HG02759 (cell line): ENCODE measurements around the gene EGFR.
A peak's percentile ranks its signal among the peaks of the same experiment; 100 is the strongest.

Experiments used
- ATAC-seq: cut with Tn5 transposase; IDR thresholded peaks from one replicate; pipeline ENCODE4 v1.9.1; 2021; ENCODE audit warnings: mild to moderate bottlenecking, moderate library complexity; ENCODE audit not compliant: unreplicated experiment

EGFR gene

GRCh38 chr7:55060636-55061022, 41.8 kb downstream of the EGFR start:
- ATAC-seq, result no peak

GRCh38 chr7:55061726-55062499, 43.1 kb downstream of the EGFR start:
- ATAC-seq, result no peak

GRCh38 chr7:55063061-55063460, 44.2 kb downstream of the EGFR start:
- no peak for ATAC-seq

GRCh38 chr7:55063633-55064032, 44.8 kb downstream of the EGFR start:
- no peak for ATAC-seq

GRCh38 chr7:55065079-55065478, 46.3 kb downstream of the EGFR start:
- peak; percentile 72 for ATAC-seq

GRCh38 chr7:55065511-55066229, 46.9 kb downstream of the EGFR start:
- ATAC-seq, result peak; percentile 50

- no peak for ATAC-seq
These were observed 47.7 kb downstream of the EGFR start for GRCh38 chr7:55066524-55066923.

GRCh38 chr7:55066938-55067337, 48.1 kb downstream of the EGFR start:
- ATAC-seq, result no peak

- no peak for ATAC-seq
These were observed 48.9 kb downstream of the EGFR start for GRCh38 chr7:55067748-55068147.

- ATAC-seq, result no peak
These were observed 50.5 kb downstream of the EGFR start for GRCh38 chr7:55069271-55069792.

- no peak for ATAC-seq
These were observed 51.5 kb downstream of the EGFR start for GRCh38 chr7:55070271-55070743.

- no peak for ATAC-seq
These were observed 52.0 kb downstream of the EGFR start for GRCh38 chr7:55070854-55071253.

GRCh38 chr7:55071411-55072175, 52.8 kb downstream of the EGFR start:
- no peak for ATAC-seq

GRCh38 chr7:55072251-55072650, 53.4 kb downstream of the EGFR start:
- ATAC-seq, result no peak

- peak; percentile 65 for ATAC-seq
These were observed 54.3 kb downstream of the EGFR start for GRCh38 chr7:55073051-55073511.

GRCh38 chr7:55073976-55074528, 55.2 kb downstream of the EGFR start:
- ATAC-seq, result peak; percentile 85

- ATAC-seq, result no peak
These were observed 56.7 kb downstream of the EGFR start for GRCh38 chr7:55075464-55076021.

GRCh38 chr7:55077561-55078410, 59.0 kb downstream of the EGFR start:
- no peak for ATAC-seq
